HG03196 (cell line): ENCODE measurements around the gene FRMPD4.

Experiments
- ATAC-seq: cut with Tn5 transposase; IDR thresholded peaks from one replicate; pipeline ENCODE4 v1.9.1; 2021; ENCODE audit not compliant: unreplicated experiment

The FRMPD4 gene

GRCh38 chrX:12210196-12210815 lies 72.0 kb downstream of the FRMPD4 start:
- ATAC-seq: no peak

- ATAC-seq: no peak
These were observed 72.7 kb downstream of the FRMPD4 start for GRCh38 chrX:12210971-12211370.

- no peak for ATAC-seq
These were observed 85.4 kb downstream of the FRMPD4 start for GRCh38 chrX:12223650-12224049.

- no peak for ATAC-seq
These were observed 86.8 kb downstream of the FRMPD4 start for GRCh38 chrX:12225107-12225506.

GRCh38 chrX:12227412-12228041 lies 89.3 kb downstream of the FRMPD4 start:
- no peak for ATAC-seq

- ATAC-seq: no peak
These were observed 90.6 kb downstream of the FRMPD4 start for GRCh38 chrX:12228862-12229261.

- no peak for ATAC-seq
These were observed 91.7 kb downstream of the FRMPD4 start for GRCh38 chrX:12229986-12230385.

- no peak for ATAC-seq
These were observed 96.5 kb downstream of the FRMPD4 start for GRCh38 chrX:12234534-12235329.

GRCh38 chrX:12236156-12236555 lies 97.9 kb downstream of the FRMPD4 start:
- ATAC-seq: no peak

- no peak for ATAC-seq
These were observed 98.9 kb downstream of the FRMPD4 start for GRCh38 chrX:12237131-12237530.

- no peak for ATAC-seq
These were observed 99.5 kb downstream of the FRMPD4 start for GRCh38 chrX:12237771-12238170.

GRCh38 chrX:12239356-12240082 lies 101.2 kb downstream of the FRMPD4 start:
- ATAC-seq: no peak

GRCh38 chrX:12240491-12240890 lies 102.2 kb downstream of the FRMPD4 start:
- ATAC-seq: no peak

- ATAC-seq: no peak
These were observed 102.8 kb downstream of the FRMPD4 start for GRCh38 chrX:12241026-12241425.

- ATAC-seq: no peak
These were observed 107.7 kb downstream of the FRMPD4 start for GRCh38 chrX:12245650-12246645.

GRCh38 chrX:12249997-12250396 lies 111.7 kb downstream of the FRMPD4 start:
- no peak for ATAC-seq

- ATAC-seq: no peak
These were observed 124.9 kb downstream of the FRMPD4 start for GRCh38 chrX:12263211-12263610.

GRCh38 chrX:12269484-12269883 lies 131.2 kb downstream of the FRMPD4 start:
- no peak for ATAC-seq

GRCh38 chrX:12278151-12278550 lies 139.9 kb downstream of the FRMPD4 start:
- ATAC-seq: no peak

- no peak for ATAC-seq
These were observed 144.7 kb downstream of the FRMPD4 start for GRCh38 chrX:12282991-12283390.
